Tibial artery (tissue), 4 donors: ENCODE measurements around the gene BLACAT1.

ENCODE experiments used
- DNase-seq, 2 donors: peaks; one replicate each; pipeline ENCODE4 v3.0.0-alpha.2; 2019
- H3K27ac ChIP-seq, 2 donors: fragments of 200-600 bp; sonication (generic) in 1 of 2; 1 replicate in 1 of 2; 2 replicates in 1 of 2; pipeline ENCODE4 v1.5.1; 2018 to 2019; ENCODE audit warnings: mild to moderate bottlenecking in 1 of 2
- H3K27me3 ChIP-seq, 2 donors: fragments of 200-600 bp; sonication (generic) in 1 of 2; one replicate each; pipeline versions ENCODE4 v1.5.1 to v1.6.0; 2016 to 2019
- H3K36me3 ChIP-seq, 3 donors: fragments of 200-600 bp; sonication (generic) in 2 of 3; one replicate each; pipeline ENCODE4 v1.5.1; 2016 to 2019; ENCODE audit warnings: mild to moderate bottlenecking in 2 of 3
- H3K4me1 ChIP-seq, 4 donors: fragments of 200-600 bp; sonication (generic) in 2 of 4; 1 replicate in 3 of 4; 2 replicates in 1 of 4; pipeline ENCODE4 v1.5.1; 2016 to 2019
- H3K4me3 ChIP-seq, 2 donors: fragments of 200-600 bp; sonication (generic) in 1 of 2; 1 replicate in 1 of 2; 2 replicates in 1 of 2; pipeline ENCODE4 v1.5.1; 2018 to 2019; ENCODE audit warnings: mild to moderate bottlenecking in 2 of 2
- H3K9me3 ChIP-seq, 3 donors: fragments of 200-600 bp; sonication (generic) in 1 of 3; one replicate each; pipeline ENCODE4 v1.5.1; 2016 to 2019
- CTCF ChIP-seq, 2 experiments: fragments of 200-600 bp in 1 of 2; fragments of 450-650 bp in 1 of 2; IDR thresholded peaks; one replicate each; pipeline ENCODE4 v1.5.1; 2017 to 2019; ENCODE audit warnings: antibody characterized with exemption in 2 of 2, mild to moderate bottlenecking in 1 of 2, moderate library complexity in 1 of 2
- intact Hi-C: fragments of 100-400 bp; cut with DNase I; formaldehyde crosslinking; loops from one replicate; pipeline ENCODE4 v1.15.0; 2023; ENCODE audit warnings: low total_unique reads

Gene BLACAT1

GRCh38 chr1:205444931-205445645 lies 10.8 kb downstream of the BLACAT1 start:
- Histone ChIP-seq H3K27ac (peak overlapping the region; percentile 3 to 43), H3K4me1 (peaks cover 0 to 35% (median 11%) of the 10 kb centered on the region in 4 donors), H3K36me3 (no peaks in the 10 kb centered on the region), H3K4me3 (peak overlapping the region; percentile 37 to 41), H3K9me3 (no peaks in the 10 kb centered on the region), H3K27me3 (peaks cover 0 to 17% of the 10 kb centered on the region in 2 donors)
- no peak for TF ChIP-seq CTCF (IDR thresholded peaks at IDR 0.05)
- intact Hi-C loops: no loop called here
- peak in 1 of 2 donors; percentile 77 for DNase-seq

GRCh38 chr1:205444300-205444930 lies 11.4 kb downstream of the BLACAT1 start:
- TF ChIP-seq CTCF (IDR thresholded peaks at IDR 0.05): no peak
- intact Hi-C loops: no loop called here
- peak in 1 of 2 donors; percentile 35 for DNase-seq
- Histone ChIP-seq H3K36me3 (no peaks in the 10 kb centered on the region), H3K27ac (peak overlapping the region; percentile 3 to 43), H3K4me1 (peaks cover 0 to 32% (median 11%) of the 10 kb centered on the region in 4 donors), H3K27me3 (peaks cover 0 to 11% of the 10 kb centered on the region in 2 donors), H3K9me3 (no peaks in the 10 kb centered on the region), H3K4me3 (peak overlapping the region; percentile 37 to 41)

GRCh38 chr1:205443585-205444299 lies 12.1 kb downstream of the BLACAT1 start:
- Histone ChIP-seq H3K4me1 (peaks cover 0 to 37% (median 17%) of the 10 kb centered on the region in 4 donors), H3K9me3 (no peaks in the 10 kb centered on the region), H3K27ac (no peak overlapping the region), H3K4me3 (no peak overlapping the region), H3K27me3 (peaks cover 0 to 8% of the 10 kb centered on the region in 2 donors), H3K36me3 (no peaks in the 10 kb centered on the region)
- TF ChIP-seq CTCF (IDR thresholded peaks at IDR 0.05): no peak
- peak in 1 of 2 donors; percentile 34 for DNase-seq
- intact Hi-C loops: no loop called here

- no peak for TF ChIP-seq CTCF (IDR thresholded peaks at IDR 0.05)
- H3K27ac ChIP-seq: no peak overlapping the region
- intact Hi-C loops: no loop called here
- peak in 1 of 2 donors; percentile 51 for DNase-seq
- H3K27me3 ChIP-seq: peaks cover 0 to 4% of the 10 kb centered on the region in 2 donors
- H3K9me3 ChIP-seq: no peaks in the 10 kb centered on the region
- peaks cover 0 to 37% (median 24%) of the 10 kb centered on the region in 4 donors for H3K4me1 ChIP-seq
- H3K36me3 ChIP-seq: no peaks in the 10 kb centered on the region
- no peak overlapping the region for H3K4me3 ChIP-seq
Observed at GRCh38 chr1:205442051-205442725, 13.7 kb downstream of the BLACAT1 start.

- H3K4me3 ChIP-seq: no peak overlapping the region
- peaks cover 0 to 37% (median 24%) of the 10 kb centered on the region in 4 donors for H3K4me1 ChIP-seq
- DNase-seq: no peak
- H3K27ac ChIP-seq: no peak overlapping the region
- H3K36me3 ChIP-seq: no peaks in the 10 kb centered on the region
- H3K27me3 ChIP-seq: peaks cover 0 to 7% of the 10 kb centered on the region in 2 donors
- intact Hi-C loops: no loop called here
- H3K9me3 ChIP-seq: no peaks in the 10 kb centered on the region
- TF ChIP-seq CTCF (IDR thresholded peaks at IDR 0.05): no peak
Observed at GRCh38 chr1:205441716-205442050, 14.2 kb downstream of the BLACAT1 start.
